H54 (cell line): Measurements from ENCODE around the gene PCSK6.
"Not testable (repeated sequence)": the region's sequence is repeated elsewhere in the genome, so short reads cannot be mapped to it uniquely, and the experiment has no call there.

Source experiments
- DNase-seq: peaks from one replicate; pipeline ENCODE4 v3.0.0; 2011; ENCODE audit warnings: low spot score, mixed read lengths; ENCODE audit not compliant: insufficient read length
- FAIRE-seq: peaks from 3 replicates; lab custom pipeline; 2011; peaks lifted over from hg19 to GRCh38; lab: Jason Lieb, UNC
- POLR2A ChIP-seq: IDR thresholded peaks from 2 replicates; pipeline ENCODE4 v1.6.1; 2011; ENCODE audit warnings: low read depth, mild to moderate bottlenecking, low read length

Gene PCSK6

GRCh38 chr15:101463270-101463669 lies 26.2 kb downstream of the PCSK6 start:
- DNase-seq (no peak), FAIRE-seq (no peak)

GRCh38 chr15:101461097-101461496 lies 28.4 kb downstream of the PCSK6 start:
- FAIRE-seq (no peak), DNase-seq (no peak)
- no peak for TF ChIP-seq POLR2A

More at GRCh38 chr15:101463270-101463669, 26.2 kb downstream of the PCSK6 start:
- no peak for TF ChIP-seq POLR2A

- no peak for TF ChIP-seq POLR2A
- FAIRE-seq, result no peak
- DNase-seq, result no peak
Observed at GRCh38 chr15:101459579-101460300, 29.8 kb downstream of the PCSK6 start.

GRCh38 chr15:101458908-101459578 lies 30.5 kb downstream of the PCSK6 start:
- no peak for FAIRE-seq

GRCh38 chr15:101458158-101458900 lies 31.2 kb downstream of the PCSK6 start:
- TF ChIP-seq POLR2A, result no peak
- DNase-seq, result no peak
- no peak for FAIRE-seq

More at GRCh38 chr15:101458908-101459578, 30.5 kb downstream of the PCSK6 start:
- DNase-seq, result no peak
- TF ChIP-seq POLR2A, result no peak

- DNase-seq, result no peak
- TF ChIP-seq POLR2A, result no peak
- FAIRE-seq, result no peak
Observed at GRCh38 chr15:101457696-101458095, 31.8 kb downstream of the PCSK6 start.

- TF ChIP-seq POLR2A, result no peak
- no peak for FAIRE-seq
- DNase-seq, result no peak
Observed at GRCh38 chr15:101456057-101456739, 33.3 kb downstream of the PCSK6 start.

- FAIRE-seq (no peak), DNase-seq (no peak)
- no peak for TF ChIP-seq POLR2A
Observed at GRCh38 chr15:101455291-101456025, 34.0 kb downstream of the PCSK6 start.

GRCh38 chr15:101454781-101455180 lies 34.7 kb downstream of the PCSK6 start:
- FAIRE-seq, result not testable (repeated sequence)

GRCh38 chr15:101454365-101454764 lies 35.1 kb downstream of the PCSK6 start:
- no peak for TF ChIP-seq POLR2A
- DNase-seq (no peak), FAIRE-seq (no peak)

More at GRCh38 chr15:101454781-101455180, 34.7 kb downstream of the PCSK6 start:
- DNase-seq, result not testable (repeated sequence)

- FAIRE-seq (no peak), DNase-seq (no peak)
- TF ChIP-seq POLR2A, result no peak
Observed at GRCh38 chr15:101453123-101454120, 36.1 kb downstream of the PCSK6 start.

GRCh38 chr15:101452572-101452971 lies 36.9 kb downstream of the PCSK6 start:
- DNase-seq (no peak), FAIRE-seq (no peak)
- no peak for TF ChIP-seq POLR2A
